ENCODE measurements around the gene ALOX15B. TPM values are rescaled to one million over a fixed set of nuclear protein-coding genes. Genes with fewer than 3 reads are reported as not detected.

The ALOX15B gene
- total and polyA plus RNA-seq, 2 of the 13 experiments (the other 11 are each of a cell fraction or from before 2014, with no cell fraction given): not detected

DNA sequence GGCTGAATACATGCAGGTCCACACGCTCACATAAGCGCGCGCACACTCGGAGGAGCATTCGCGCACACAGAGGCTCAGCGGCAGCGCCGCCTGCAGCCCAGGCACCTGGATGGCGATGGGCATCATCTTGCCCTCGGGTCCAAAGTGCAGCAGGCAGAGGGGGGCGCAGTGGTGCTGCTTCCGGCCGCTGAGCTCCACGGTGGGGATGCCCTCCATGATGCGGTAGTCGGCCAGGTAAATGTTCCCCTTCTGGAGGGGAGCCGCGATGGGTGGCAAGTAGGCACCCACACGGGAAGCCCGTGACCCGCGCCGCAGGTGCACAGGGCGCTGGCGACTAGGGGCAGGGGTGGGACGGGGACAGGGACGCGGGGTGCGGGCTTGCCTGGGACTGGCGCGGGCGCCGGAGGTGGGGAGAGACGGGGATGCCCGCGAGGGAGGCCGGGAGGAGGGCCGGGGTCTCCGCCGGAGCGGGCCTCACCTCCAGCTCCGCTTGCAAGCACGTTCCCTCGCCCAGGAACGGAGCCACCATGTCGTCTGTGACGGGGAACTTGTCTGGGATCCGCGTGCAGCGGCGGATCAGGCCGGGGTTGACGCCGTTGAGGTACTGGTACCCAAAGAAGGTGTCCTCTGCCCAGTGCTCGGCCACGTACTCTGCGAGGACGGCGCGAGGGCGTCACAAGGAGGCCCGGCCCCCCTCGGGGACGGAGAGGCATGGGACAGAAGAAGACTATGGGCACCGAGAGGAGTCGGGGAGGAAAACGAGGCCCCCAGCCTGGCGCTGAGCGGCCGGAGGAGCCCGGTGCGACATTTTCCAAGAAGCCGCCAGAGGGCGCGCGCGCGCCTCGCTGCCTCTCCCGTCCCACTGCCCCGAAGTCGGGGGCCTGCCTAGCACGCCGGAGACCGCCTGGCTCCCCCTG lies 40.7 kb downstream of the ALOX15B start (continued):
- TF ChIP-seq ATF4 (CRISPR knock-in tag; IDR thresholded peaks at IDR 0.05) (peak in 1 of 2 experiments; percentile 48; a peak in 1 of 4 replicates), CAMTA2 (CRISPR knock-in tag; IDR thresholded peaks at IDR 0.05; ENCODE audit: borderline replicate concordance) (no peak), ZNF20 (CRISPR knock-in tag; IDR thresholded peaks at IDR 0.05) (peak; percentile 91; the same call in 1 of the 2 replicates), ZNF691 (CRISPR knock-in tag; IDR thresholded peaks at IDR 0.05; ENCODE audit: borderline replicate concordance, low read depth) (no peak), KDM3A (CRISPR knock-in tag; IDR thresholded peaks at IDR 0.05; ENCODE audit: low read depth) (peak; percentile 39; the same call in 1 of the 2 replicates), SP1 (IDR thresholded peaks at IDR 0.05) (no peak), SP1 (CRISPR knock-in tag; IDR thresholded peaks at IDR 0.05) (0 out of 2 replicates have a peak, but pooled peaks have one; percentile 8), ZNF446 (CRISPR knock-in tag; IDR thresholded peaks at IDR 0.05) (no peak), TMF1 (CRISPR knock-in tag; IDR thresholded peaks at IDR 0.05; ENCODE audit: low read depth) (0 out of 2 replicates have a peak, but pooled peaks have one; percentile 19), SUZ12 (IDR thresholded peaks at IDR 0.05; ENCODE audit: low read depth, low read length) (no peak), RXRA (CRISPR knock-in tag; IDR thresholded peaks at IDR 0.05) (peak; percentile 41; the same call in 1 of the 2 replicates), ZNF17 (CRISPR knock-in tag; IDR thresholded peaks at IDR 0.05) (no peak), KLF16 (CRISPR knock-in tag; IDR thresholded peaks at IDR 0.05) (0 out of 4 replicates have a peak, but pooled peaks of 1 of the 2 experiments have one; percentile 33), IRF2 (CRISPR knock-in tag; IDR thresholded peaks at IDR 0.05) (0 out of 2 replicates have a peak, but pooled peaks have one; percentile 22), ZBTB20 (CRISPR knock-in tag; IDR thresholded peaks at IDR 0.05; ENCODE audit: borderline replicate concordance, low read depth) (no peak), POGZ (CRISPR knock-in tag; IDR thresholded peaks at IDR 0.05) (0 out of 2 replicates have a peak, but pooled peaks have one; percentile 30), ZNF580 (CRISPR knock-in tag; IDR thresholded peaks at IDR 0.05; ENCODE audit: borderline replicate concordance, low read depth) (0 out of 2 replicates have a peak, but pooled peaks have one; percentile 21), TCF7 (IDR thresholded peaks at IDR 0.05; ENCODE audit: low read depth) (no peak), ZNF18 (CRISPR knock-in tag; IDR thresholded peaks at IDR 0.05; ENCODE audit: insufficient replicate concordance) (peak; percentile 18), ZNF788 (CRISPR knock-in tag; IDR thresholded peaks at IDR 0.05; ENCODE audit: borderline replicate concordance) (peak; percentile 52; the same call in 1 of the 2 replicates)
- TF ChIP-seq, protein P1, sequence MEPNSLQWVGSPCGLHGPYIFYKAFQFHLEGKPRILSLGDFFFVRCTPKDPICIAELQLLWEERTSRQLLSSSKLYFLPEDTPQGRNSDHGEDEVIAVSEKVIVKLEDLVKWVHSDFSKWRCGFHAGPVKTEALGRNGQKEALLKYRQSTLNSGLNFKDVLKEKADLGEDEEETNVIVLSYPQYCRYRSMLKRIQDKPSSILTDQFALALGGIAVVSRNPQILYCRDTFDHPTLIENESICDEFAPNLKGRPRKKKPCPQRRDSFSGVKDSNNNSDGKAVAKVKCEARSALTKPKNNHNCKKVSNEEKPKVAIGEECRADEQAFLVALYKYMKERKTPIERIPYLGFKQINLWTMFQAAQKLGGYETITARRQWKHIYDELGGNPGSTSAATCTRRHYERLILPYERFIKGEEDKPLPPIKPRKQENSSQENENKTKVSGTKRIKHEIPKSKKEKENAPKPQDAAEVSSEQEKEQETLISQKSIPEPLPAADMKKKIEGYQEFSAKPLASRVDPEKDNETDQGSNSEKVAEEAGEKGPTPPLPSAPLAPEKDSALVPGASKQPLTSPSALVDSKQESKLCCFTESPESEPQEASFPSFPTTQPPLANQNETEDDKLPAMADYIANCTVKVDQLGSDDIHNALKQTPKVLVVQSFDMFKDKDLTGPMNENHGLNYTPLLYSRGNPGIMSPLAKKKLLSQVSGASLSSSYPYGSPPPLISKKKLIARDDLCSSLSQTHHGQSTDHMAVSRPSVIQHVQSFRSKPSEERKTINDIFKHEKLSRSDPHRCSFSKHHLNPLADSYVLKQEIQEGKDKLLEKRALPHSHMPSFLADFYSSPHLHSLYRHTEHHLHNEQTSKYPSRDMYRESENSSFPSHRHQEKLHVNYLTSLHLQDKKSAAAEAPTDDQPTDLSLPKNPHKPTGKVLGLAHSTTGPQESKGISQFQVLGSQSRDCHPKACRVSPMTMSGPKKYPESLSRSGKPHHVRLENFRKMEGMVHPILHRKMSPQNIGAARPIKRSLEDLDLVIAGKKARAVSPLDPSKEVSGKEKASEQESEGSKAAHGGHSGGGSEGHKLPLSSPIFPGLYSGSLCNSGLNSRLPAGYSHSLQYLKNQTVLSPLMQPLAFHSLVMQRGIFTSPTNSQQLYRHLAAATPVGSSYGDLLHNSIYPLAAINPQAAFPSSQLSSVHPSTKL (CRISPR knock-in tag; IDR thresholded peaks at IDR 0.05): peak; percentile 45
